GM18951 (cell line): Measurements from ENCODE around the gene MKX.

ENCODE experiments used
- POLR2A ChIP-seq: IDR thresholded peaks from 4 replicates; pipeline ENCODE4 v1.6.1; 2011; ENCODE audit warnings: mild to moderate bottlenecking; ENCODE audit not compliant: insufficient read length, insufficient read depth; ENCODE audit errors: extremely low read depth
- in situ Hi-C: fragments of 300-500 bp; cut with MboI; formaldehyde crosslinking; loops from one replicate; pipeline ENCODE4 v1.12.0; 2022; ENCODE audit warnings: low sequenced_read_pairs, mixed read lengths, inconsistent platforms; ENCODE audit not compliant: unreplicated experiment

MKX gene

DNA sequence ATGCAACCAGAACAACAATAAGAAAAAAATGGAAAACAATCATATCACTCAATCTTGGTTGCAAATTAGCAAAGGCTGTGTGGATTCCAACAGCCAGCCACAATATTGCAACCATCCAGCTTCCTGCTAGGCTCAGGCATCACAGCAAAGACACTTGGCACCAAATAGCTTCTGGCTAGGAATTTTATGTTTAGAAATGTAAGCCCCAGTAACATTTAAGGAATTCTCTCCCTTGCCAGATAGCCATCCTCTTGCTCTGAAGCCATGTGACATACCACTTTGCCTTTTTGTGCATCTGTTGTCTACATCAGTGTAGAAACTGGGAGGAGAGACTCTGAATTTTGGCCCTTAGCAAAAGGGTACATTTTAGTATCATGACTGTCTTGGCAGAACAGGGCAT is 22.2 kb downstream of the MKX start:
- no peak for TF ChIP-seq POLR2A
- in situ Hi-C loops = no loop called here

GRCh38 chr10:27720529-27720928 is 25.1 kb downstream of the MKX start:
- no peak for TF ChIP-seq POLR2A
- in situ Hi-C loops = no loop called here

DNA sequence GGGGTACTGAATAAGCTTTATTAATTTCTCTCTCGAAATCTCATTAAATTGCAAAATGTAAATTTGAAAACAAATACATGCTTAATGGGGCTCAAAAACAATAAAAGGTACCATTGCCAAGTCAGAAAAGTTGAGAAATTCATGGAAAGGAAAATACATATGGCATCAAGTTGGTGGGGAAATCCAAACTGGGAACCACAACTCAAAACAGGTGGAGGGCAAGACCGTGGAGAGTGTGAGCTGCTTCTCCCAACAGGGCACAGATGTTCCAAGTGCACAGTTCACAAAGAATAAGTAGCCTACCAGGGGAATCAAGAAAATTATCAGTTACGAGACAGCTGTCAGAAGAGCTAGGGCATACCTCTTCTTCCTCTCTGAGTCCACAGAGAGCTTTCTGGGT is 26.6 kb downstream of the MKX start:
- in situ Hi-C loops = no loop called here
- TF ChIP-seq POLR2A = no peak

- in situ Hi-C loops = no loop called here
- TF ChIP-seq POLR2A = no peak
Measured at GRCh38 chr10:27717861-27718260, 27.8 kb downstream of the MKX start.

GRCh38 chr10:27717224-27717623 is 28.4 kb downstream of the MKX start:
- TF ChIP-seq POLR2A = no peak
- in situ Hi-C loops = no loop called here

- in situ Hi-C loops = no loop called here
- TF ChIP-seq POLR2A = no peak
Measured at GRCh38 chr10:27716521-27716920, 29.1 kb downstream of the MKX start.

- in situ Hi-C loops = no loop called here
- TF ChIP-seq POLR2A = no peak
Measured at GRCh38 chr10:27715505-27715904, 30.1 kb downstream of the MKX start.

- TF ChIP-seq POLR2A = no peak
- in situ Hi-C loops = no loop called here
Measured at GRCh38 chr10:27714349-27714748, 31.3 kb downstream of the MKX start.

GRCh38 chr10:27713941-27714340 is 31.7 kb downstream of the MKX start:
- TF ChIP-seq POLR2A = no peak
- in situ Hi-C loops = no loop called here

GRCh38 chr10:27710014-27710413 is 35.6 kb downstream of the MKX start:
- no peak for TF ChIP-seq POLR2A
- in situ Hi-C loops = no loop called here

DNA sequence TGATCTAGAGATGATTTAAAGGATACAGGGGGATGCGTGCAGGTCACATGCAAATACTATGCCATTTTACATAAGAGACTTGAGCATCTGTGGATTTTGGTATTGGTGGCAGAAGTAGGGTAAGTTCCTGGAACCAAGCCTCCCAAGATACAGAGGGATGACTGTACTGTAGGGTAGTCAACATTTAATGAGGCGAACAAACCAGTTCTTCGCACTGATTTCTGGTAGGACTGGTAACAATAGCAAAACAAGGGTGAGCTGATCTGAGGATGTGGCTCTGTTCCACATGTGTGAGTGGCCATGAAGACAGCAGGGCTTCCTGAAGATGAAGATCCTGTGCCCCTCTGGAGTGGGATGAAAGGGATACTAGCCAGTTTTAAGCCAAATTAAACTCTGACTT is 36.3 kb downstream of the MKX start:
- in situ Hi-C loops = no loop called here
- TF ChIP-seq POLR2A = no peak

DNA sequence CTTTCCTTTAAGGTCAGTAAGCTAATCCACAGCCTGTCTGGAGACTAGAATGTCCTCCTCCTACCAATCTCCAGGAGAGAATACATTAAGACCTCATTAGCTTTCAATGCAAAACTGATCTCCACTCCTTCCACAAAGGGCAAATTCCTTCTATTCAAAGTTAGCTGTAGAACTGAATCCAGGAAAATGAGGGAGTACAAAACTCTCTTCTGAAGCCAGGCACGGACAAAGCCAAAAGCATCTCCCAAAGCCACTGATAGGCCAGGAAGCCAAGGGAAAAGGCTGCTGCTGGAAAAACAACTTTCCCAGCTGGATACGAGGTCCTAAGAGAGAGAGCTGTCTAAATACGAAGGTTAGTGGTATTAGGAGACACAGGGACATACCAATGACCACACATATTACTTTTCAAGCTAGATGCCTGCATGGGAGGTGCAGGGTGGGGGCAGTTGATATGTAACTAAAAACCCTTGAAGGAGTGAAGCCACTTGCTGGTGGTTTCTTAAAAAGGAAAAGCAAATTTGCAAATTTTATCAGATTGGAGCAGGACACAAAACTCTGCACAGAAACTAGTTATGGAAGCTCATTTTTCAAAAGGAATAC is 43.6 kb downstream of the MKX start:
- no peak for TF ChIP-seq POLR2A
- in situ Hi-C loops = no loop called here

DNA sequence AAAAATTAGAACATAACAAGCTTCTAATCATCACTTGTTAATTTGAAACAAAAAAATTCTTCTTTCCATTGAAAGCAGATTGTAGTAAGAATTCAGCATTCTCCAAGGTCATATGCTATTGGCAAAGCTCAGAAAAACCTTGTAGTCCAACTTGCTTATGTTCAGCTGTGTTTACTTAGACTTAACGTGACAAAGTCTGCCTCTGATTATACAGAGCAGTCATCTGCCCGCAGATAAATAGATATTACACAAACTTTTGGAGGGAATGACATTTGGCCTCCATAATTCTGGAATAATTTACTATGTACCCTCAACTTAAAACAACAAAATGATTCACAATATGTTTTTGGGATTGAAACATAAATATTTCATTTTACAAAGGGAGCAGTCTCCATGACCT is 45.8 kb downstream of the MKX start:
- in situ Hi-C loops = no loop called here
- TF ChIP-seq POLR2A = no peak

GRCh38 chr10:27698961-27699360 is 46.7 kb downstream of the MKX start:
- TF ChIP-seq POLR2A = no peak
- in situ Hi-C loops = no loop called here

DNA sequence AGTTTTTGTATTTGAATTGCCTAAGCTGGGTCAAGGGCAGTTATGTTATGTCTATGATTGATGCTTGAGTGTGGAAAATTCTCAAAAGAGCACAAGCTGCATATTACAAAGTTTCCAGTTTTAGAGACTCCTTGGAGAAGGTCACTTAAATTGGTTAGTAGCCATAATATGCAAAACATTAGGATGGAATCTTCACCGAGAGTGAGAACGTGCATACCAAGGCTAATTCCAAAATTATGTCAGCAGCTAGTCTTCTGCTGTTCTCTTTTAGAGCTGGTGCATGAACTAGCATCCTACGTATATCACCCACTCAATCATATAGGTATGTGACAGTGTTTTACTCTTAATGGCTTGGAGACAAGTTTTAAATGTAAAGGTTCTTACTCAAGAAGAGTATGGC is 49.2 kb downstream of the MKX start:
- in situ Hi-C loops = no loop called here
- no peak for TF ChIP-seq POLR2A
